GM19468 (cell line): ENCODE data around the gene CMKLR1.

Experiments
- ATAC-seq: cut with Tn5 transposase; IDR thresholded peaks from one replicate; pipeline ENCODE4 v1.9.1; 2021; ENCODE audit warnings: mild to moderate bottlenecking, moderate library complexity, moderate number of reproducible peaks; ENCODE audit not compliant: unreplicated experiment; ENCODE audit errors: extremely low read depth

The CMKLR1 gene

GRCh38 chr12:108271951-108272872 lies 66.9 kb downstream of the CMKLR1 start:
- ATAC-seq = no peak

- no peak for ATAC-seq
Observed at GRCh38 chr12:108270849-108271143, 68.3 kb downstream of the CMKLR1 start.

GRCh38 chr12:108270035-108270848 lies 68.9 kb downstream of the CMKLR1 start:
- ATAC-seq = no peak

GRCh38 chr12:108269224-108269623 lies 69.9 kb downstream of the CMKLR1 start:
- no peak for ATAC-seq

GRCh38 chr12:108268397-108268796 lies 70.7 kb downstream of the CMKLR1 start:
- ATAC-seq = no peak

GRCh38 chr12:108267450-108267849 lies 71.7 kb downstream of the CMKLR1 start:
- ATAC-seq = no peak

- no peak for ATAC-seq
Observed at GRCh38 chr12:108266131-108266530, 73.0 kb downstream of the CMKLR1 start.

GRCh38 chr12:108265505-108265904 lies 73.6 kb downstream of the CMKLR1 start:
- ATAC-seq = no peak

GRCh38 chr12:108260969-108261368 lies 78.1 kb downstream of the CMKLR1 start:
- ATAC-seq = no peak

GRCh38 chr12:108260039-108260438 lies 79.1 kb downstream of the CMKLR1 start:
- ATAC-seq = no peak

- no peak for ATAC-seq
Observed at GRCh38 chr12:108257610-108258106, 81.5 kb downstream of the CMKLR1 start.

GRCh38 chr12:108257004-108257403 lies 82.1 kb downstream of the CMKLR1 start:
- ATAC-seq = no peak

- no peak for ATAC-seq
Observed at GRCh38 chr12:108255252-108255602, 83.9 kb downstream of the CMKLR1 start.

GRCh38 chr12:108254517-108255251 lies 84.4 kb downstream of the CMKLR1 start:
- ATAC-seq = no peak

GRCh38 chr12:108254030-108254429 lies 85.1 kb downstream of the CMKLR1 start:
- ATAC-seq = no peak

- ATAC-seq = no peak
Observed at GRCh38 chr12:108253540-108253939, 85.6 kb downstream of the CMKLR1 start.

- ATAC-seq = no peak
Observed at GRCh38 chr12:108252523-108252922, 86.6 kb downstream of the CMKLR1 start.

- no peak for ATAC-seq
Observed at GRCh38 chr12:108248011-108248410, 91.1 kb downstream of the CMKLR1 start.

GRCh38 chr12:108247130-108247529 lies 92.0 kb downstream of the CMKLR1 start:
- no peak for ATAC-seq

GRCh38 chr12:108241986-108242703 lies 97.0 kb downstream of the CMKLR1 start:
- ATAC-seq = no peak
